Heart right ventricle (tissue), 16 donors: ENCODE results near the gene IRX2. TPM values are rescaled to one million over a fixed set of nuclear protein-coding genes. Genes with fewer than 3 reads are reported as not detected.

Source experiments
- ATAC-seq, 8 donors: fragments of 200-7000 bp; cut with Tn5 transposase; one replicate each; pipeline ENCODE4 v1.9.1; 2020; ENCODE audit warnings: mild to moderate bottlenecking in 8 of 8, moderate library complexity in 8 of 8, moderate number of reproducible peaks in 1 of 8
- DNase-seq, 2 donors: peaks; one replicate each; pipeline ENCODE4 v3.0.0-alpha.2; 2020
- H3K27ac ChIP-seq, 10 donors: fragments of 200-600 bp; sonication (generic) in 2 of 10; one replicate each; pipeline versions ENCODE4 v1.5.0 to v1.8.0; 2020 to 2022; ENCODE audit warnings: mild to moderate bottlenecking in 3 of 10
- H3K27me3 ChIP-seq, 7 donors: fragments of 200-600 bp; one replicate each; pipeline ENCODE4 v1.8.0; 2021 to 2022; ENCODE audit warnings: mild to moderate bottlenecking in 2 of 7
- H3K36me3 ChIP-seq, 9 donors: fragments of 200-600 bp; sonication (generic) in 1 of 9; one replicate each; pipeline versions ENCODE4 v1.5.0 to v1.8.0; 2020 to 2022; ENCODE audit warnings: mild to moderate bottlenecking in 2 of 9
- H3K4me1 ChIP-seq, 9 donors: fragments of 200-600 bp; sonication (generic) in 1 of 9; one replicate each; pipeline versions ENCODE4 v1.5.0 to v1.8.0; 2020 to 2022; ENCODE audit warnings: mild to moderate bottlenecking in 4 of 9
- H3K4me3 ChIP-seq, 10 donors: fragments of 200-600 bp; sonication (generic) in 2 of 10; one replicate each; pipeline versions ENCODE4 v1.5.0 to v1.8.0; 2020 to 2022; ENCODE audit warnings: mild to moderate bottlenecking in 7 of 10, moderate library complexity in 2 of 10
- H3K9me3 ChIP-seq, 11 donors: fragments of 200-600 bp in 10 of 11; sonication (generic) in 2 of 11; one replicate each; pipeline versions ENCODE4 v1.5.0 to v1.8.0; 2013 to 2022; ENCODE audit warnings: mild to moderate bottlenecking in 2 of 11, control low read depth in 1 of 11, moderate library complexity in 1 of 11
- WGBS, 2 donors: extraction: QIAGEN DNeasy Blood & Tissue Kit; methylation state at CpG; one replicate each; pipeline ENCODE4 v1.1.7; 2013; ENCODE audit warnings: inconsistent platforms in 1 of 2; 5-methylcytosine and 5-hydroxymethylcytosine counted together
- intact Hi-C, 10 donors: fragments of 100-400 bp; cut with DNase I; formaldehyde crosslinking; loops; one replicate each; pipeline versions ENCODE4 v1.11.1 to v1.14.2; 2022
- polyA plus RNA-seq, 2 donors: library from polyadenylated mRNA; stranded (reverse); fragments of 200-250 nt; gene quantifications; one replicate each; pipeline ENCODE4 v1.2.3, GENCODE V29; 2013
- total RNA-seq, 10 donors: library from RNA; stranded (reverse); fragmentation: NEBNext Ultra II Directional in 3 of 10; extraction: Animal tissue kit (Norgen Biotek cat#: 25700) in 3 of 10; gene quantifications; one replicate each; pipeline versions ENCODE4 v1.2.1 to v1.2.4, GENCODE V29; 2021 to 2023
- TF ChIP-seq, protein P1 (sequence below), 9 donors: fragments of 200-600 bp; sonication (generic) in 2 of 9; IDR thresholded peaks; one replicate each; pipeline versions ENCODE4 v1.5.0 to v1.8.0; 2021 to 2022; ENCODE audit warnings: antibody characterized with exemption in 9 of 9, mild to moderate bottlenecking in 5 of 9, moderate library complexity in 1 of 9
- donor health status: Arrhythmogenic right ventricular cardiomyopathy.
- donor health status: ischemic (EF 13 %, LVEDD 7.1; RV severe dilation, severe dysfunction).
- donor health status: healthy with polysubstance abuse.
- donor health status: DM: no; HTN: yes; CAD: no.
- donor health status: DM: no; HTN: no; CAD: no.
- donor health status: ischemic (EF 25% LVEDD 6.9; RV normal size, moderate dysfunction).
- donor health status: ischemic (EF 25% LVEDD 5.7; RV mildly dilated, moderate dysfunction).
- donor health status: healthy.
- donor health status: DM: yes; HTN: yes; CAD: no.
- donor health status: Ischemic cardiomyopathy.
- donor health status: ischemic (EF 35%, LVEDD 5.7; RV mildly dilated, moderate dysfunction).
- donor health status: nonischemic (EF 11% LVEDD 7.7; RV severe dilation, severe dysfunction).
- donor health status: DM: yes; HTN: yes; CAD: no.
- donor health status: PGD.
- donor health status: ischemic (EF 29% LVEDD 5.4; RV normal size, mild dysfunction).
- donor health status: nonischemic (EF 23%, LVEDD 6.1; RV moderate dilation, normal function).

The IRX2 gene
- total and polyA plus RNA-seq, 12 donors: 0.09 to 6.4 (median 1.3) TPM

DNA sequence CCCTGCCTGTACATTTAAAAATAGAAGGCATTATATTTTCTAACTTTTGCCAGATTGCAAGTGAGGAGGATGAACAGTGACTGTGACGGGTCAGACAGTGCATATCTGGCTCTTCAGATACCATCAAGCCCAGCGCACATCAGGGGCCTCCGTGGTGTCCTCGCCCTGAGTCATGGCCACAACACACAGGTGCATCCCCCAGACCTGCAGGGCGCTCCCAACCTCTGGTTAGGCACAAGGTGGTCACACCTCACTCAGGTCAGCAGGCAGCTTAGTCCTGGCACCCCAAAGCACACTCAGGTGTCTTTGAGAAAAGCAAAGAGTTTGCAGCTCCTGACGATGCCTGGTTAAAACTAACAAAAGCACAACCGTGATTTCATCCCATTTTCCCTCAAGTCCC lies 28.6 kb downstream of the IRX2 start:
- TF ChIP-seq, protein P1, sequence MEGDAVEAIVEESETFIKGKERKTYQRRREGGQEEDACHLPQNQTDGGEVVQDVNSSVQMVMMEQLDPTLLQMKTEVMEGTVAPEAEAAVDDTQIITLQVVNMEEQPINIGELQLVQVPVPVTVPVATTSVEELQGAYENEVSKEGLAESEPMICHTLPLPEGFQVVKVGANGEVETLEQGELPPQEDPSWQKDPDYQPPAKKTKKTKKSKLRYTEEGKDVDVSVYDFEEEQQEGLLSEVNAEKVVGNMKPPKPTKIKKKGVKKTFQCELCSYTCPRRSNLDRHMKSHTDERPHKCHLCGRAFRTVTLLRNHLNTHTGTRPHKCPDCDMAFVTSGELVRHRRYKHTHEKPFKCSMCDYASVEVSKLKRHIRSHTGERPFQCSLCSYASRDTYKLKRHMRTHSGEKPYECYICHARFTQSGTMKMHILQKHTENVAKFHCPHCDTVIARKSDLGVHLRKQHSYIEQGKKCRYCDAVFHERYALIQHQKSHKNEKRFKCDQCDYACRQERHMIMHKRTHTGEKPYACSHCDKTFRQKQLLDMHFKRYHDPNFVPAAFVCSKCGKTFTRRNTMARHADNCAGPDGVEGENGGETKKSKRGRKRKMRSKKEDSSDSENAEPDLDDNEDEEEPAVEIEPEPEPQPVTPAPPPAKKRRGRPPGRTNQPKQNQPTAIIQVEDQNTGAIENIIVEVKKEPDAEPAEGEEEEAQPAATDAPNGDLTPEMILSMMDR (IDR thresholded peaks at IDR 0.05): no peak
- no peak for DNase-seq
- Histone ChIP-seq H3K27me3 (peaks cover 0 to 47% (median 13%) of the 10 kb centered on the region in 7 donors), H3K4me1 (no peaks in the 10 kb centered on the region), H3K9me3 (no peaks in the 10 kb centered on the region), H3K27ac (no peak overlapping the region), H3K4me3 (no peak overlapping the region), H3K36me3 (no peaks in the 10 kb centered on the region)
- ATAC-seq: no peak
- WGBS, 2 donors: 80 to 85% methylated on average over 7 of the region's 7 CpGs
- intact Hi-C loops: no loop called here

DNA sequence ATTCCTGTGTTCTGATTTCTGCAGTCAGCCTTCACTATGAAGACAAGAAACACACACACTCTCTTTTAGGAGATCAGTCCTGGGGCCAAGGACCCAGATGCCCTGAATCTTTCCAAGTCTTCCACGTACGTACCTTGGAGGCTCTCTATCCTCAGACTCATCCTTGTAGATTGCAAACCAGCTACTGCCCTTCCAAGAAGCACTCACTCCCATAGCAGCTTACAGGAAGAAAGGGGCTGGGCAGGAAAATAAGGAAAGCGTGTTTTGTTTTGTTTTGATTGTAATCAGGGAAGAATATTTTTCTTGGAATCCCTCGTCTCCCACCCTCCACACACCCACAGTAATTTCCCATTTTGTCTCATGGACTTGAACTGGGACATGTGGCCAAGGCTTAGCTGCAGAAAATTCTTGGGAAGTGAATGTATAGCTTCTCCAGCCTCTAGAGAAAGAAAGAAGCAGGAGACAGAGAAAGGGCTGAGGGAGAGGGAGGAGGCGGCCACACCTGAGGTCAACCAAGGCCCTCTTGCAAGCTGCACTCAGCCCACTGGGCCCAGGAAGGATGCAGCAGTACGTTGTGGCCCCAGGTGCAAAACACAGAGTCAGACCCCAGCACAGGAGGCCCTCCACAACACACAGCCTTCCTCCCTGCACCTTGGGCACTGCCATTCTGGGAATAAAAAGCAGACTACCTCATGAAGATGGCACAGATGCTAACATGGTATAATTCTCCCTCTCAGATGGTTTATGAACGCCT lies 29.9 kb downstream of the IRX2 start:
- 62% methylated on average over 7 of the region's 7 CpGs for WGBS, 2 donors
- Histone ChIP-seq H3K4me3 (no peak overlapping the region), H3K9me3 (no peaks in the 10 kb centered on the region), H3K4me1 (no peaks in the 10 kb centered on the region), H3K36me3 (no peaks in the 10 kb centered on the region), H3K27me3 (peaks cover 0 to 51% (median 11%) of the 10 kb centered on the region in 7 donors), H3K27ac (no peak overlapping the region)
- TF ChIP-seq, protein P1 (IDR thresholded peaks at IDR 0.05): no peak
- intact Hi-C loops: no loop called here
- DNase-seq (no peak), ATAC-seq (no peak)

DNA sequence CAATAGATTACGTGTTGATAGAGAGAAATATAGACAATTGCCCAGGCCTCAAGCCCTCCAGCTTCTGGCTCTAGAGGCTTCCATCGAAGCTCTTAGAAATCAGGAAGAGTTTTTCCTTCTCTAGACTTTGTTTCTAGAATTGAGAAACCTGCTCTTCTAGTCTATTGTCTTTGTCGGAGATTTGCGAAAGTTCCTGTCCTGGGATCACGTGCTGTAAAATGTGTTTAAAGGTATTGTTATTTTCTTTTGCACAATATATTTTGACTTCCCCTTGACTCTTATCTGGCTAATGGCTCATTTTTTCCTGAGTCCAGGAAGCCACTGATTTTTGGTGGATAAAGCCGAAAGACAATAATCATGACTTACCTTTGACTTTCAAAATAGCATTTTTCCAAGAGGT lies 32.1 kb downstream of the IRX2 start:
- H3K4me1 ChIP-seq: no peaks in the 10 kb centered on the region
- no peak overlapping the region for H3K4me3 ChIP-seq
- DNase-seq (no peak), ATAC-seq (no peak)
- no peaks in the 10 kb centered on the region for H3K36me3 ChIP-seq
- WGBS, 2 donors: 77 to 83% methylated on average over 6 of the region's 6 CpGs
- TF ChIP-seq, protein P1 (IDR thresholded peaks at IDR 0.05): no peak
- H3K27me3 ChIP-seq: peaks cover 0 to 51% (median 20%) of the 10 kb centered on the region in 7 donors
- H3K27ac ChIP-seq: no peak overlapping the region
- no peaks in the 10 kb centered on the region for H3K9me3 ChIP-seq
- intact Hi-C loops: no loop called here

DNA sequence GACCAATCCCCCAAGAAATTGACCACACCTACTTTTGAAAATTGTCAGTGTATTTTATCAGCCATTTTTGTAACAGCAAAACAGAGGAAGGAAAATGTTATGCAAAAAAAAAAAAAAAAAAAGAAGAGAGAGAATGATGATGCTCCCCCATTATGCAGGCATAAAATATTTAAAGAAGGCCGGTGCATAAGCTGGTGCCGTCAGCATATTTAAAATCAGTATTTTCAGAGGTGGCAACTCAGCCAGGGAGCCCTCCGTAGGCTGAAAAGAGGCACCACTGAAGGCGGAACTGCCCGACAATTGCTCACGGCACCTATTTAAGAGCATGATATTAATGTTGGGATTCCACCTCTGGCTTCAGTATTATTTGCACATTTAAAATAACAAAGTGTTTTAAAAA lies 33.4 kb downstream of the IRX2 start:
- 74 to 83% methylated on average over 6 of the region's 6 CpGs for WGBS, 2 donors
- no peak for DNase-seq
- intact Hi-C loops: no loop called here
- Histone ChIP-seq H3K4me1 (no peaks in the 10 kb centered on the region), H3K27me3 (peaks cover 0 to 52% (median 19%) of the 10 kb centered on the region in 7 donors), H3K36me3 (no peaks in the 10 kb centered on the region), H3K4me3 (no peak overlapping the region), H3K9me3 (no peaks in the 10 kb centered on the region), H3K27ac (no peak overlapping the region)
- TF ChIP-seq, protein P1 (IDR thresholded peaks at IDR 0.05): no peak
- no peak for ATAC-seq
